ENCODE measurements around the gene ASB15. TPM values are rescaled to one million over a fixed set of nuclear protein-coding genes. Genes with fewer than 3 reads are reported as not detected.

The ASB15 gene
- total and polyA plus RNA-seq, 2 of the 13 experiments (the other 11 are each of a cell fraction or from before 2014, with no cell fraction given), result not detected

GRCh38 chr7:123657304-123657685 is 55.7 kb downstream of the ASB15 start:
- CTCF ChIA-PET (ENCODE audit: low intra/inter-chr PET ratio, low total read pairs), result no interaction called here

More at GRCh38 chr7:123657304-123657685, 55.7 kb downstream of the ASB15 start:
- no peak overlapping the region for H2AFZ ChIP-seq (ENCODE audit: low read length)
- 33% methylated on average over 1 of the region's 1 CpG for whole genome bisulfite sequencing (ENCODE audit: low lambda C conversion rate)
- no peaks in the 10 kb centered on the region for H3K36me3 ChIP-seq (replicated peaks in 1 of 2; ENCODE audit: control insufficient read depth in 1 of 2, insufficient read depth in 2 of 2, low read length in 2 of 2)
- H3K4me2 ChIP-seq (ENCODE audit: low read depth, low read length), result no peak overlapping the region
- no peak overlapping the region for H3K4me3 ChIP-seq (replicated peaks in 1 of 3; ENCODE audit: insufficient read depth in 1 of 3, low read depth in 2 of 3, low read length in 3 of 3)
- DNase-seq (ENCODE audit: low spot score), result no peak
- no peaks in the 10 kb centered on the region for H3K4me1 ChIP-seq (ENCODE audit: insufficient read depth, low read length)
- no peak for ATAC-seq
- POLR2A ChIA-PET, result no interaction called here
- no peaks in the 10 kb centered on the region for H3K79me2 ChIP-seq (ENCODE audit: insufficient read depth, low read length)
- no peaks in the 10 kb centered on the region for H3K9me3 ChIP-seq (ENCODE audit: low read length)
- no TSS peak for BruUV-seq (replicated peaks)
- no peaks in the 10 kb centered on the region for H4K20me1 ChIP-seq (ENCODE audit: insufficient read depth, low read length)
- no peak for FAIRE-seq
- in situ Hi-C loops (cut with HindIII; ENCODE audit: extremely low pct_ligation_motif_present, low pct_unique_long_range_greater_than_20kb), result no loop called here
- no peak for TF ChIP-seq ZXDC (CRISPR knock-in tag; IDR thresholded peaks at IDR 0.05)
- no peak for TF ChIP-seq HNF1A (IDR thresholded peaks at IDR 0.05; ENCODE audit: low read depth)
- TF ChIP-seq HNF1A (CRISPR knock-in tag; IDR thresholded peaks at IDR 0.05; ENCODE audit: borderline replicate concordance), result no peak
- TF ChIP-seq, protein P1, sequence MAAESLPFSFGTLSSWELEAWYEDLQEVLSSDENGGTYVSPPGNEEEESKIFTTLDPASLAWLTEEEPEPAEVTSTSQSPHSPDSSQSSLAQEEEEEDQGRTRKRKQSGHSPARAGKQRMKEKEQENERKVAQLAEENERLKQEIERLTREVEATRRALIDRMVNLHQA (CRISPR knock-in tag; IDR thresholded peaks at IDR 0.05), result no peak
- TF ChIP-seq SP1 (IDR thresholded peaks at IDR 0.05), result no peak
- TF ChIP-seq SP1 (CRISPR knock-in tag; IDR thresholded peaks at IDR 0.05), result no peak
- TF ChIP-seq ONECUT2 (CRISPR knock-in tag; IDR thresholded peaks at IDR 0.05), result no peak
- no peak for TF ChIP-seq HCFC1 (IDR thresholded peaks at IDR 0.05; ENCODE audit: low read depth, low read length)
- no peak for TF ChIP-seq POGZ (CRISPR knock-in tag; IDR thresholded peaks at IDR 0.05)
- TF ChIP-seq, protein P2, sequence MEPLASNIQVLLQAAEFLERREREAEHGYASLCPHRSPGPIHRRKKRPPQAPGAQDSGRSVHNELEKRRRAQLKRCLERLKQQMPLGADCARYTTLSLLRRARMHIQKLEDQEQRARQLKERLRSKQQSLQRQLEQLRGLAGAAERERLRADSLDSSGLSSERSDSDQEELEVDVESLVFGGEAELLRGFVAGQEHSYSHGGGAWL (CRISPR knock-in tag; IDR thresholded peaks at IDR 0.05), result no peak
- no peak for TF ChIP-seq MLLT10 (CRISPR knock-in tag; IDR thresholded peaks at IDR 0.05)
- TF ChIP-seq, protein P3, sequence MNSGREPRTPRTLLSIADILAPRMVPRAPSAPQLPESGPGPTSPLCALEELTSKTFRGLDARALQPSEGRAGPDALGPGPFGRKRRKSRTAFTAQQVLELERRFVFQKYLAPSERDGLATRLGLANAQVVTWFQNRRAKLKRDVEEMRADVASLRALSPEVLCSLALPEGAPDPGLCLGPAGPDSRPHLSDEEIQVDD (CRISPR knock-in tag; IDR thresholded peaks at IDR 0.05; ENCODE audit: borderline replicate concordance), result no peak
- TF ChIP-seq HIVEP1 (CRISPR knock-in tag; IDR thresholded peaks at IDR 0.05), result no peak
- TF ChIP-seq ATF6 (CRISPR knock-in tag; conservative IDR thresholded peaks at IDR 0.05), result no peak
- intact Hi-C loops (cut with micrococcal nuclease; ENCODE audit: unreplicated experiment), result no loop called here
- H3K9ac ChIP-seq (ENCODE audit: insufficient read depth, low read depth, low read length), result no peak overlapping the region
- H3K27ac ChIP-seq (ENCODE audit: extremely low read length, insufficient read depth, low read length), result no peak overlapping the region
- no peaks in the 10 kb centered on the region; a peak in 1 of 5 replicates for H3K27me3 ChIP-seq (ENCODE audit: control insufficient read depth in 1 of 2, insufficient read depth in 2 of 2, low read length in 2 of 2)
